Left ventricle myocardium inferior (tissue), 1 donor: Measurements from ENCODE around the gene VWDE. TPM values are rescaled to one million over a fixed set of nuclear protein-coding genes. Genes with fewer than 3 reads are reported as not detected.
"Not testable (repeated sequence)": the region's sequence is repeated elsewhere in the genome, so short reads cannot be mapped to it uniquely, and the experiment has no call there.

Experiments used
- DNase-seq: peaks from one replicate; pipeline ENCODE4 v3.0.0-alpha.2; 2020
- H3K27ac ChIP-seq: fragments of 200-600 bp; replicated peaks from 2 replicates; pipeline ENCODE4 v1.8.0; 2021
- H3K27me3 ChIP-seq: fragments of 200-600 bp; 2 replicates; pipeline ENCODE4 v1.8.0; 2021; ENCODE audit warnings: low read depth
- H3K36me3 ChIP-seq: fragments of 200-600 bp; 2 replicates; pipeline ENCODE4 v1.8.0; 2021
- H3K4me1 ChIP-seq: fragments of 200-600 bp; 2 replicates; pipeline ENCODE4 v1.8.0; 2021
- H3K4me3 ChIP-seq: fragments of 200-600 bp; 2 replicates; pipeline ENCODE4 v1.8.0; 2021; ENCODE audit warnings: mild to moderate bottlenecking, moderate library complexity
- H3K9me3 ChIP-seq: fragments of 200-600 bp; replicated peaks from 2 replicates; pipeline ENCODE4 v1.8.0; 2021
- intact Hi-C: fragments of 100-400 bp; cut with micrococcal nuclease; formaldehyde crosslinking; loops from one replicate; pipeline ENCODE4 v1.11.0; 2022
- total RNA-seq: library from RNA; stranded (reverse); fragmentation: NEBNext Ultra II Directional; extraction: Animal tissue kit (Norgen Biotek cat#: 25700); gene quantifications from one replicate; pipeline ENCODE4 v1.2.1, GENCODE V29; 2021
- TF ChIP-seq, protein P1 (sequence below): fragments of 200-600 bp; IDR thresholded peaks from 2 replicates; pipeline ENCODE4 v1.8.0; 2021; ENCODE audit warnings: antibody characterized with exemption, mild to moderate bottlenecking, borderline replicate concordance
- donor health status: DM: no; HTN: yes; CAD: no; lungs with severe emphysema.

VWDE gene
- total RNA-seq, 1 donor from 2014 or later, result not detected

GRCh38 chr7:12410523-12410922 is 6.9 kb upstream of the VWDE start:
- TF ChIP-seq, protein P1, sequence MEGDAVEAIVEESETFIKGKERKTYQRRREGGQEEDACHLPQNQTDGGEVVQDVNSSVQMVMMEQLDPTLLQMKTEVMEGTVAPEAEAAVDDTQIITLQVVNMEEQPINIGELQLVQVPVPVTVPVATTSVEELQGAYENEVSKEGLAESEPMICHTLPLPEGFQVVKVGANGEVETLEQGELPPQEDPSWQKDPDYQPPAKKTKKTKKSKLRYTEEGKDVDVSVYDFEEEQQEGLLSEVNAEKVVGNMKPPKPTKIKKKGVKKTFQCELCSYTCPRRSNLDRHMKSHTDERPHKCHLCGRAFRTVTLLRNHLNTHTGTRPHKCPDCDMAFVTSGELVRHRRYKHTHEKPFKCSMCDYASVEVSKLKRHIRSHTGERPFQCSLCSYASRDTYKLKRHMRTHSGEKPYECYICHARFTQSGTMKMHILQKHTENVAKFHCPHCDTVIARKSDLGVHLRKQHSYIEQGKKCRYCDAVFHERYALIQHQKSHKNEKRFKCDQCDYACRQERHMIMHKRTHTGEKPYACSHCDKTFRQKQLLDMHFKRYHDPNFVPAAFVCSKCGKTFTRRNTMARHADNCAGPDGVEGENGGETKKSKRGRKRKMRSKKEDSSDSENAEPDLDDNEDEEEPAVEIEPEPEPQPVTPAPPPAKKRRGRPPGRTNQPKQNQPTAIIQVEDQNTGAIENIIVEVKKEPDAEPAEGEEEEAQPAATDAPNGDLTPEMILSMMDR, result no peak
- no peak overlapping the region for H3K27ac ChIP-seq
- intact Hi-C loops, result no loop called here

DNA sequence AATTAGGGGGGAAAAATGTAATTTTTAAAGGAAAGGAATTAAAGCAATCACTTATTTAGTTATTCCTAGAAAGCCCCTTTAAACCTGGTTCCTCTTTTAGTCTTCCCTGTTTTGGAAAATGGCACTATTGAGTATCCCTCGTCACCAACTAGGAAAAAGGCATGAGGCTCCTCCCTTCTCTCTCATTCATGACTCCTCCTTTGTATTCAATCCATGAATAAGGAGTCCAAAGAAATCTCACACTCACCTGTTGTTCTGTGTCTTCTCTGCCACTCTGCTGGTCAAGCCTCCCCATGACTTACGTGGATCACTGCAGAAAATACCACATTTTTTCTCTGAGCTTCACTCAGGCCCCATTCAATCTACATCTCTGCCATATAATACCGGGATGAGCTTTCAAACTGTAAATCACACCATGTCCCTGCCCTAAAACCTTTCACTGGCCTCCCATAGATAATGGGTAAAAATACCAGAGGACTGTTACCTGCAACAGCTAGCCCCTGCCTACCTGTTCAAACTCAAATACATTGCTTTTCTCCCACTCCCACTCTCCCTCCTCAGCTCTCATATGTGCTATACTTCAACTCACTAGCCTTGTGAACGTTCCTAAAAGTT is 5.5 kb upstream of the VWDE start:
- intact Hi-C loops, result no loop called here
- H3K27me3 ChIP-seq, result peaks cover 6% of the 10 kb centered on the region
- H3K4me3 ChIP-seq, result no peak overlapping the region
- peaks cover under 1% of the 10 kb centered on the region for H3K4me1 ChIP-seq
- TF ChIP-seq, protein P1, result no peak
- H3K9me3 ChIP-seq, result peaks cover 25% of the 10 kb centered on the region
- no peak overlapping the region for H3K27ac ChIP-seq
- DNase-seq, result no peak
- no peaks in the 10 kb centered on the region for H3K36me3 ChIP-seq

More at GRCh38 chr7:12410523-12410922, 6.9 kb upstream of the VWDE start:
- Histone ChIP-seq H3K4me3 (no peak overlapping the region), H3K36me3 (no peaks in the 10 kb centered on the region), H3K27me3 (no peaks in the 10 kb centered on the region), H3K9me3 (peaks cover 25% of the 10 kb centered on the region), H3K4me1 (no peaks in the 10 kb centered on the region)
- DNase-seq, result no peak

DNA sequence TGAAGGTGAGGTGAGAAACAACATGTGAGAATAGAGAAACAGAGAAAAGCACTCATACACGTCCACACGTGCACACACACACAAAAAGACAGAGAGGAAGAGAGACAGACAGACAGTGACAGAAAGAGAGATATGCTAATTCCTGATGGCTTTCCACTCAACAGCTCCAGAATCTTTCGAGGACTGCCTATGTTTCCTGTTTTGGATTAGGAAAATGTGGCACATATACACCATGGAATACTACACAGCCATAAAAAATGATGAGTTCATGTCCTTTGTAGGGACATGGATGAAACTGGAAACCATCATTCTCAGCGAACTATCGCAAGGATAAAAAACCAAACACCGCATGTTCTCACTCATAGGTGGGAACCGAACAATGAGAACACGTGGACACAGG is 4.0 kb upstream of the VWDE start:
- Histone ChIP-seq H3K4me1 (peaks cover 14% of the 10 kb centered on the region), H3K27me3 (peaks cover 22% of the 10 kb centered on the region), H3K9me3 (peaks cover 18% of the 10 kb centered on the region)
- DNase-seq, H3K4me3 ChIP-seq, H3K27ac ChIP-seq, H3K36me3 ChIP-seq, intact Hi-C loops: not testable (repeated sequence)

- no peak overlapping the region for H3K4me3 ChIP-seq
- intact Hi-C loops, result no loop called here
- TF ChIP-seq, protein P1, result no peak
- peaks cover 65% of the 10 kb centered on the region for H3K27me3 ChIP-seq
- H3K9me3 ChIP-seq, result peaks cover 16% of the 10 kb centered on the region
- no peaks in the 10 kb centered on the region for H3K36me3 ChIP-seq
- no peak overlapping the region for H3K27ac ChIP-seq
- H3K4me1 ChIP-seq, result peaks cover 14% of the 10 kb centered on the region
- DNase-seq, result no peak
Measured at GRCh38 chr7:12402365-12402725, 1.3 kb downstream of the VWDE start.

DNA sequence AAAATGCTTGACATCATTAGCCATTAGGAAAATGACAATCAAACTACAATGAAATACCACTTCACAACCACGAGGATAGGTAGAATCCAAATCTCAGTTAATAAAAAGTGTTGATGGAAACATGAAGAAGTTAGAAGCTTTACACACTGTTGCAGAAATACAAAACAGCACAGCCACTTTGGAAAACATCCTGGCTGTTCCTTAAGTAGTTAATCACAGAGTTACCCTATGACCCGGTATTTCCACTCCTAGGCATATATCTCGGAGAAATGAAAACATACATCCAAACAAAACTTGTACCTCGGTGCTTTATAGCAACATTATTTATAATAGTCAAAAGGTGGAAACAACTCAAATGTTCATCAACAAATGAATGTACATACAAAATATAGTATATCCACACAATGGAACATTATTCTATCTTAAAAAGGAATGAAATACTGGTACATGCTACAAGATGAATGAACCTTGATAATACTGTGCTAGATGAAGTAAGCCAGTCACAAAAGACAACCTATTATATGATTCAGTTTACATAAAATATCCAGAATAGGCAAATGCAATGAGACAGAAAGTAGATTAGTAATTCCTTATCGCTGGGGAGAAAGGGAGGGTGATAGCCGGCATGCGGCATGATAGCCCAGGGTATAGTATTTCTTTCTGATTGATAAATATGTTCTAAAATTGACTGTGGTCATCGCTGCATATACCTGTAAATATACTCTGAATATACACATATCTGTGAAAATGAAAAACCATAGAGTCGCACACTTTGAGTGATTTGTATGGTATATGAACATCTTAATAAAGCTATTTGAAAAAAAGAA is 1.9 kb downstream of the VWDE start:
- TF ChIP-seq, protein P1, result no peak
- H3K4me3 ChIP-seq, result no peak overlapping the region
- no peak for DNase-seq
- peaks cover 14% of the 10 kb centered on the region for H3K9me3 ChIP-seq
- intact Hi-C loops, result no loop called here
- no peaks in the 10 kb centered on the region for H3K36me3 ChIP-seq
- H3K27me3 ChIP-seq, result peaks cover 69% of the 10 kb centered on the region
- no peak overlapping the region for H3K27ac ChIP-seq
- H3K4me1 ChIP-seq, result peaks cover 14% of the 10 kb centered on the region

GRCh38 chr7:12398186-12398585 is 5.5 kb downstream of the VWDE start:
- Histone ChIP-seq H3K36me3 (no peaks in the 10 kb centered on the region), H3K27me3 (peaks cover 52% of the 10 kb centered on the region), H3K9me3 (peaks cover 14% of the 10 kb centered on the region), H3K4me1 (peaks cover 3% of the 10 kb centered on the region), H3K4me3 (no peak overlapping the region), H3K27ac (no peak overlapping the region)
- DNase-seq, result no peak
- TF ChIP-seq, protein P1, result no peak
- intact Hi-C loops, result no loop called here
